Spleen (tissue), 11 donors: ENCODE results near the gene PTHLH. TPM values are rescaled to one million over a fixed set of nuclear protein-coding genes. Genes with fewer than 3 reads are reported as not detected.
A peak's percentile ranks its signal among the peaks of the same experiment; 100 is the strongest.

Source experiments
- DNase-seq: peaks from one replicate; pipeline ENCODE4 v3.0.0-alpha.2; 2020
- H3K27ac ChIP-seq, 8 donors: fragments of 200-600 bp; sonication (generic) in 7 of 8; 1 replicate in 4 of 8; 2 replicates in 4 of 8; pipeline versions ENCODE4 v1.5.0 to v1.8.0; 2016 to 2021; ENCODE audit warnings: inconsistent platforms in 4 of 8, mild to moderate bottlenecking in 4 of 8, moderate library complexity in 1 of 8
- H3K27me3 ChIP-seq, 7 donors: fragments of 200-600 bp; sonication (generic) in 6 of 7; replicated peaks in 1 of 7; 1 replicate in 4 of 7; 2 replicates in 3 of 7; pipeline versions ENCODE4 v1.5.0 to v1.8.0; 2016 to 2021; ENCODE audit warnings: inconsistent platforms in 3 of 7, mild to moderate bottlenecking in 1 of 7
- H3K36me3 ChIP-seq, 6 donors: fragments of 200-600 bp; sonication (generic) in 5 of 6; 1 replicate in 4 of 6; 2 replicates in 2 of 6; pipeline versions ENCODE4 v1.5.0 to v1.8.0; 2016 to 2021; ENCODE audit warnings: inconsistent platforms in 2 of 6
- H3K4me1 ChIP-seq, 6 donors: fragments of 200-600 bp; sonication (generic) in 5 of 6; 1 replicate in 3 of 6; 2 replicates in 3 of 6; pipeline versions ENCODE4 v1.5.0 to v1.8.0; 2016 to 2021; ENCODE audit warnings: inconsistent platforms in 3 of 6
- H3K4me3 ChIP-seq, 8 donors: fragments of 200-600 bp; sonication (generic) in 7 of 8; 1 replicate in 4 of 8; 2 replicates in 4 of 8; pipeline versions ENCODE4 v1.5.0 to v1.8.0; 2016 to 2021; ENCODE audit warnings: inconsistent platforms in 4 of 8, mild to moderate bottlenecking in 4 of 8, moderate library complexity in 2 of 8
- H3K9me3 ChIP-seq, 8 donors: fragments of 200-600 bp; sonication (generic) in 7 of 8; 1 replicate in 4 of 8; 2 replicates in 4 of 8; pipeline versions ENCODE4 v1.5.0 to v1.8.0; 2016 to 2021; ENCODE audit warnings: inconsistent platforms in 4 of 8
- POLR2A ChIP-seq, 3 donors: fragments of 450-650 bp; IDR thresholded peaks; one replicate each; pipeline ENCODE4 v1.5.1; 2017; ENCODE audit warnings: antibody characterized with exemption in 3 of 3, mild to moderate bottlenecking in 1 of 3
- POLR2AphosphoS5 ChIP-seq, 3 donors: sonication (generic); formaldehyde crosslinking; IDR thresholded peaks; one replicate each; pipeline ENCODE4 v1.5.1; 2017; ENCODE audit warnings: antibody characterized with exemption in 3 of 3
- WGBS, 5 donors: extraction: QIAGEN DNeasy Blood & Tissue Kit in 3 of 5; methylation state at CpG; one replicate each; pipeline versions ENCODE4 v1.1.5 to v1.1.7; 2013 to 2018; 5-methylcytosine and 5-hydroxymethylcytosine counted together
- intact Hi-C: fragments of 100-400 bp; cut with DNase I; formaldehyde crosslinking; loops from one replicate; pipeline ENCODE4 v1.15.0; 2023; ENCODE audit warnings: low total_unique reads
- polyA plus RNA-seq, 3 donors: library from polyadenylated mRNA; stranded (reverse); fragments of 200-250 nt; gene quantifications; one replicate each; pipeline ENCODE4 v1.2.1, GENCODE V29; 2013
- total RNA-seq, 7 donors: library from RNA; depleted of rRNA in 3 of 7; stranded (reverse); fragments of >200 nt in 3 of 7; fragmentation: NEBNext Ultra II Directional in 4 of 7; extraction: Animal tissue kit (Norgen Biotek cat#: 25700) in 4 of 7; gene quantifications; one replicate each; pipeline versions ENCODE4 v1.1.0 to v1.2.1, GENCODE V29; 2016 to 2021
- TF ChIP-seq, protein P1 (sequence below), 11 experiments: fragments of 200-600 bp in 7 of 11; fragments of 450-650 bp in 4 of 11; sonication (generic) in 4 of 11; IDR thresholded peaks in 8 of 11; conservative IDR thresholded peaks in 3 of 11; 1 replicate in 7 of 11; 2 replicates in 4 of 11; pipeline versions ENCODE4 v1.4.0 to v1.8.0; 2016 to 2021; ENCODE audit warnings: antibody characterized with exemption in 11 of 11, inconsistent platforms in 4 of 11, mild to moderate bottlenecking in 1 of 11
- donor health status: healthy with polysubstance abuse.
- donor health status: DM: no; HTN: no; CAD: no; lungs with moderate emphysema.
- donor health status: DM: no; HTN: no; CAD: no.
- donor health status: Bipolar disorder and iron deficiency.
- donor health status: healthy.
- donor health status: DM: no; HTN: no; CAD: no.
- donor health status: DM: yes; HTN: yes; CAD: no.

PTHLH gene
- total and polyA plus RNA-seq, 10 donors = 0.30 to 3.2 (median 1.8) TPM; not detected in 1

DNA sequence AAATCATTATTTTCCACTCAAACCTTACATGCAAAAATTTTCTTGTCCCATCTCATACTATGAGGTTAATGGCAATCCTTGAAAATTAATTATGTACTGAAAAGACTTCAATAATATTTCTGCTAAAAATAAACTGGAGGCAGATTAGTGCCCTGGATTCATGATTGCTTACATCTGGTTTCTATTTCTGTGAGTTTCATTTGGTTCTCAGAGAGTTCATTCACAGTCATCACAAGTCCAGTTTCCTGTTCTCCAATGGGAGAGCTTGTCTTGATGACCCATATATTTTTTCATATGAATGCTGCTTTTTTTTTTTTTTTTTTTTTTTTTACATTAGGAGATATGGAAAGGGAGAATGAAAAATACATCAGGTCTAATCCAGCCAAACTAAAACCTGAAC lies 6.6 kb upstream of the PTHLH start:
- Histone ChIP-seq H3K27ac (no peak overlapping the region), H3K27me3 (peaks cover 3 to 80% (median 31%) of the 10 kb centered on the region in 7 donors), H3K9me3 (no peaks in the 10 kb centered on the region), H3K36me3 (no peaks in the 10 kb centered on the region), H3K4me1 (peaks cover 0 to 20% (median 11%) of the 10 kb centered on the region in 6 donors), H3K4me3 (no peak overlapping the region)
- TF ChIP-seq POLR2AphosphoS5 (IDR thresholded peaks at IDR 0.05) = no peak
- no peak for TF ChIP-seq POLR2A (IDR thresholded peaks at IDR 0.05)
- TF ChIP-seq, protein P1, sequence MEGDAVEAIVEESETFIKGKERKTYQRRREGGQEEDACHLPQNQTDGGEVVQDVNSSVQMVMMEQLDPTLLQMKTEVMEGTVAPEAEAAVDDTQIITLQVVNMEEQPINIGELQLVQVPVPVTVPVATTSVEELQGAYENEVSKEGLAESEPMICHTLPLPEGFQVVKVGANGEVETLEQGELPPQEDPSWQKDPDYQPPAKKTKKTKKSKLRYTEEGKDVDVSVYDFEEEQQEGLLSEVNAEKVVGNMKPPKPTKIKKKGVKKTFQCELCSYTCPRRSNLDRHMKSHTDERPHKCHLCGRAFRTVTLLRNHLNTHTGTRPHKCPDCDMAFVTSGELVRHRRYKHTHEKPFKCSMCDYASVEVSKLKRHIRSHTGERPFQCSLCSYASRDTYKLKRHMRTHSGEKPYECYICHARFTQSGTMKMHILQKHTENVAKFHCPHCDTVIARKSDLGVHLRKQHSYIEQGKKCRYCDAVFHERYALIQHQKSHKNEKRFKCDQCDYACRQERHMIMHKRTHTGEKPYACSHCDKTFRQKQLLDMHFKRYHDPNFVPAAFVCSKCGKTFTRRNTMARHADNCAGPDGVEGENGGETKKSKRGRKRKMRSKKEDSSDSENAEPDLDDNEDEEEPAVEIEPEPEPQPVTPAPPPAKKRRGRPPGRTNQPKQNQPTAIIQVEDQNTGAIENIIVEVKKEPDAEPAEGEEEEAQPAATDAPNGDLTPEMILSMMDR (IDR thresholded peaks at IDR 0.05 in 8 of 11, conservative IDR thresholded peaks at IDR 0.05 in 3 of 11) = no peak
- DNase-seq = no peak
- intact Hi-C loops = no loop called here

DNA sequence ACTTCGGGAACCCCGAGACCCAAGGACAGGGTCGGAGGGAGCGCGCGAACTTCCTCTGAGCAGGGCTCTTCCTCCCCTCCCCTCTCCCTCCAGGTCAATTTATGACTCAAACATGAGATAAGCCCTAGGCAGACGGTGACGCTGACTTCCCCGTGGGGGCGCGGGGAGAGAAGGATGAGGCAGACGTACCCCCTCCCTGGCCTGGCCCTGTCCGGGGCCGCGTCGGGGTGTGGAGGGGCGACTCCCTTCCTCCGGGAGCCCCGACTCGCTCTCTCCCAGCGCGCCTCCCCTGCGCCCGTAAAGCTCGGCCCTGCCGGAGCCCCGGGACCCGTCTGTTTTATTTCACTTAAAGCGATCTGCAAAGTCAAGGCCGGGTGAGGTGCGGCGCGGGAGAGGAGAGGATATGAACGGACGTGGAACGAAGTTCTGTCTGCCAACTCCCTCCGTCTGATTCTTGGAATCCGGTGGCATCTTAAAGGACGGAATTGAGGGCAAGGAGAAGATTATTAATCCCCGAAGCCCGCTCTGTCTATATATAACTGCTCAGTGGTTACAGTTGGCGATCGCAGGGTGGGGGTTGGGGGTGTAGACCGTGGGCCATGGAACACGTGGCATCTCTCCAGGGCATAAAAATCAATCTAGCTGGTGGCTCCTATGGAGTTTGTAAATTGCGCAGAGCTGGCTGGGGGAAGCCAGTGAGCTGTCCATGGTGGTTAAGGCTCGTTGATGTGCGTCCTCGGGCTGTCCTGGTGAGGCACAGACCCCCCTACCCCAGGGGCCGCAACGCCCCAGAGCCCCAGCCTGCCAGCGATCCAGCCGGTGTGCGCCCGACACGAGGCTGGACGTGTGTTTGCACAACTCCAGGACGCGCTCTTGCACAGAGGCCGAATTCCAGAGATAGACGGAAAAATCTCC lies 2.9 kb upstream of the PTHLH start:
- peaks cover 3 to 99% (median 54%) of the 10 kb centered on the region in 7 donors for H3K27me3 ChIP-seq
- intact Hi-C loops = no loop called here
- H3K36me3 ChIP-seq = no peaks in the 10 kb centered on the region
- H3K27ac ChIP-seq = no peak overlapping the region
- TF ChIP-seq, protein P1 (IDR thresholded peaks at IDR 0.05 in 8 of 11, conservative IDR thresholded peaks at IDR 0.05 in 3 of 11) = no peak
- TF ChIP-seq POLR2AphosphoS5 (IDR thresholded peaks at IDR 0.05) (no peak), POLR2A (IDR thresholded peaks at IDR 0.05) (no peak)
- H3K4me3 ChIP-seq = peak overlapping the region in 7 of 8 donors; percentile 10 to 55 (median 23)
- WGBS, 5 donors = 2 to 6% (median 4%) methylated on average over 31 to 61 of the region's 61 CpGs
- H3K4me1 ChIP-seq = peaks cover 0 to 33% (median 17%) of the 10 kb centered on the region in 6 donors
- DNase-seq = peak; percentile 72
- H3K9me3 ChIP-seq = no peaks in the 10 kb centered on the region

DNA sequence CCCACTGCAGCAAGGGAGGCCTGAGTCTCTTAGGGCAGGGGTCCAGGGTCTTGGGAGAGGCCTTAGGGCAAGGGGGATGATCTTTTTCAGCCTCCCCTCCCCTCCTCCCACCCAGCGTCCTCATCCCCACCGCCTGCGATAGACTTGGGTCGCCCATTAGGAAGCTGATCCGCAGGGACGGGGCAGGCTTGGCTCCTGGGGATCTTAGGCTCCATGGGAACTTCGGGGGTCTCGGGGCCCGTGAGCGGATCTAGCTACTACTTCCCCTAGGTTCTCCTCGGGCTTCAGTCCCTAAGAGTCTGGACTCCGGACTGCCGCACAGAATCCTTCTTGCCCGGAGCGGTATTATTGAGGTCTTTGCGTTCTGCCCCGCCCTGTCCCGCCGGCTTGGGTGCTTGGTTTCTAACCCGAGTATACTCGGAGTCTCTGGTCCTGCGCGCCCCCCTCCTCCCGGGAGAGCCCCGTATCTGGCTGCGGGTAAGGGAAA lies 2.2 kb upstream of the PTHLH start:
- DNase-seq = no peak
- Histone ChIP-seq H3K27ac (no peak overlapping the region), H3K9me3 (no peaks in the 10 kb centered on the region), H3K27me3 (peaks cover 3 to 99% (median 59%) of the 10 kb centered on the region in 7 donors), H3K4me1 (peaks cover 0 to 38% (median 22%) of the 10 kb centered on the region in 6 donors), H3K4me3 (peak overlapping the region in 7 of 8 donors; percentile 10 to 55 (median 23)), H3K36me3 (no peaks in the 10 kb centered on the region)
- 3 to 7% (median 4%) methylated on average over 23 to 26 of the region's 26 CpGs for WGBS, 5 donors
- intact Hi-C loops = no loop called here
- TF ChIP-seq, protein P1 (IDR thresholded peaks at IDR 0.05 in 8 of 11, conservative IDR thresholded peaks at IDR 0.05 in 3 of 11) = no peak
- no peak for TF ChIP-seq POLR2AphosphoS5 (IDR thresholded peaks at IDR 0.05)
- TF ChIP-seq POLR2A (IDR thresholded peaks at IDR 0.05) = no peak

DNA sequence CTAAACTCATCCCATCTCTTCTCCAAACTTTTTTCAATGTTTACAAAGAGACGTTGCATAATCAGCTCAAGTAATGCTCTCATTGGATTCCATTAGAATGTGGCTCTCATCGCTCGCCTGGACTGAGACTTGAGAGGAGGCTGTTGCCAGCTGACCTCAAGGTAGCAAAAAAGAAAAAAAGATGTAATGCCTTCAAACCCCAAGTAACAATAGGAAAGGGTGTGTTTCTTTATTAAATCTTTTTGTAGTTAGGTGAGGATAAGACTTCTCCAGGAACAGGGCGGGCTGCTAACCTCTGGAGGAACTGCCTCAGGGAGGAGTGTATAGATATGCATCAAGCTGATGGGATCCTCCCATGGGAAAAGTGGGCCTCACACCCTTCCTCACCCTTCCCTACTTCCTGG lies 956 bp upstream of the PTHLH start:
- Histone ChIP-seq H3K4me3 (no peak overlapping the region), H3K27ac (no peak overlapping the region), H3K9me3 (no peaks in the 10 kb centered on the region), H3K36me3 (no peaks in the 10 kb centered on the region), H3K4me1 (peaks cover 9 to 51% (median 34%) of the 10 kb centered on the region in 6 donors), H3K27me3 (peaks cover 3 to 100% (median 72%) of the 10 kb centered on the region in 7 donors)
- WGBS, 5 donors = 45 to 65% (median 58%) methylated on average over 4 of the region's 4 CpGs
- DNase-seq = no peak
- TF ChIP-seq POLR2AphosphoS5 (IDR thresholded peaks at IDR 0.05) (no peak), POLR2A (IDR thresholded peaks at IDR 0.05) (no peak)
- TF ChIP-seq, protein P1 (IDR thresholded peaks at IDR 0.05 in 8 of 11, conservative IDR thresholded peaks at IDR 0.05 in 3 of 11) = no peak
- intact Hi-C loops = no loop called here
